ENCODE results near the gene GPC3.

The GPC3 gene

DNA sequence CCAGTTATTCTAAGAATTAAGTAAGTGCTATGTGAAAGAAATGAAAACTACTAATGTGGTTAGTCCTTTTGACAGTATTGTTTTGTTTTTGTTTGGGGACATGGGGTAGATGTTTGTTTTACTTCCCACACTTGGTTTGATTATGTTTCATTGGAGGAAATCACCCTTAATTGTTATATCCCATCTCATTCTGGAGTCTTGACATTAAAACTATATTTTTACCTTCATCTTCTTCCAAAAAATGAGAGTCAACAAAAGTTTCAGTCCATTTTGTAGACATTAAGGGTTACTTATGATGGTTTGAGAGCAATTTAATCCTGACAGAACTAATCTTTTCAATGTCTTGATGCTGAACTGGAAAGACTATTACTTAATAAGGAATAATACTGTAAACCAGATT is 108.7 kb downstream of the GPC3 start:
- H3K27ac ChIP-seq (ENCODE audit: low read depth, low read length, poor library complexity, severe bottlenecking): no peak overlapping the region
- no peaks in the 10 kb centered on the region for H3K27me3 ChIP-seq (ENCODE audit: insufficient read depth, low read length)
- no peak for TF ChIP-seq EZH2 (IDR thresholded peaks at IDR 0.05; ENCODE audit: borderline replicate concordance, low read length)
- TF ChIP-seq, protein P1, sequence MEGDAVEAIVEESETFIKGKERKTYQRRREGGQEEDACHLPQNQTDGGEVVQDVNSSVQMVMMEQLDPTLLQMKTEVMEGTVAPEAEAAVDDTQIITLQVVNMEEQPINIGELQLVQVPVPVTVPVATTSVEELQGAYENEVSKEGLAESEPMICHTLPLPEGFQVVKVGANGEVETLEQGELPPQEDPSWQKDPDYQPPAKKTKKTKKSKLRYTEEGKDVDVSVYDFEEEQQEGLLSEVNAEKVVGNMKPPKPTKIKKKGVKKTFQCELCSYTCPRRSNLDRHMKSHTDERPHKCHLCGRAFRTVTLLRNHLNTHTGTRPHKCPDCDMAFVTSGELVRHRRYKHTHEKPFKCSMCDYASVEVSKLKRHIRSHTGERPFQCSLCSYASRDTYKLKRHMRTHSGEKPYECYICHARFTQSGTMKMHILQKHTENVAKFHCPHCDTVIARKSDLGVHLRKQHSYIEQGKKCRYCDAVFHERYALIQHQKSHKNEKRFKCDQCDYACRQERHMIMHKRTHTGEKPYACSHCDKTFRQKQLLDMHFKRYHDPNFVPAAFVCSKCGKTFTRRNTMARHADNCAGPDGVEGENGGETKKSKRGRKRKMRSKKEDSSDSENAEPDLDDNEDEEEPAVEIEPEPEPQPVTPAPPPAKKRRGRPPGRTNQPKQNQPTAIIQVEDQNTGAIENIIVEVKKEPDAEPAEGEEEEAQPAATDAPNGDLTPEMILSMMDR (IDR thresholded peaks at IDR 0.05; ENCODE audit: low read length): no peak
- H3K79me2 ChIP-seq (ENCODE audit: insufficient read depth, low read length): no peaks in the 10 kb centered on the region
- H3K9me2 ChIP-seq (ENCODE audit: low read depth, low read length): no peaks in the 10 kb centered on the region
- no peaks in the 10 kb centered on the region for H3K36me3 ChIP-seq (ENCODE audit: insufficient read depth, low read length)
- H3K4me3 ChIP-seq (ENCODE audit: low read depth, low read length, poor library complexity, severe bottlenecking): no peak overlapping the region
- H3K4me1 ChIP-seq (ENCODE audit: insufficient read depth, low read length, severe bottlenecking): no peaks in the 10 kb centered on the region
- no peak overlapping the region for H3K4me2 ChIP-seq (ENCODE audit: low read length)
- H3K9ac ChIP-seq (ENCODE audit: low read length): no peak overlapping the region
- H2AFZ ChIP-seq (ENCODE audit: low read length): no peak overlapping the region
- no peaks in the 10 kb centered on the region for H3K9me3 ChIP-seq (ENCODE audit: low read length)
- no peaks in the 10 kb centered on the region for H3F3A ChIP-seq (ENCODE audit: insufficient read depth, low read length)
- no peaks in the 10 kb centered on the region for H4K20me1 ChIP-seq (ENCODE audit: insufficient read depth, low read length)

DNA sequence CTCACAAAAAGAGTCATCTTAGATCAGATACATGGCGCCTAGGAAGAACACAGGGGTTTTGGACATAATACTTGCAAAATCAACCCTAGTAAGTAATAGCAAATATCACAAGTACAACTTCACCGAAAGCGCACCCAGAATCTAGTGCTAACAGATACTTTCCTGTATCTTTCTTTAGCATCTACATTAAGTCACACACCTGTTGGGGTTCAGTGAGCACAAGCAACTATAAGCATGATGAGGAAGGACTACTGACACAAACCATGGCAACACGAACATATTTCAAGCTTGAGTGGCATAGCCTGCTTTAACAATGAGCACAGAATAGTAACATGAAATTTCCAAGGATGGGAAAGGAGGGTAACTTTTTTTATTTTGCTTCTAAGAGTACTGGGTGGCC is 116.1 kb downstream of the GPC3 start:
- Histone ChIP-seq H3K79me2 (ENCODE audit: insufficient read depth, low read length) (no peaks in the 10 kb centered on the region), H3K9ac (ENCODE audit: low read length) (no peak overlapping the region), H3K27me3 (ENCODE audit: insufficient read depth, low read length) (no peaks in the 10 kb centered on the region), H3F3A (ENCODE audit: insufficient read depth, low read length) (no peaks in the 10 kb centered on the region), H3K4me1 (ENCODE audit: insufficient read depth, low read length, severe bottlenecking) (no peaks in the 10 kb centered on the region), H3K4me3 (ENCODE audit: low read depth, low read length, poor library complexity, severe bottlenecking) (no peak overlapping the region), H4K20me1 (ENCODE audit: insufficient read depth, low read length) (no peaks in the 10 kb centered on the region), H3K9me2 (ENCODE audit: low read depth, low read length) (no peaks in the 10 kb centered on the region), H3K27ac (ENCODE audit: low read depth, low read length, poor library complexity, severe bottlenecking) (no peak overlapping the region), H3K9me3 (ENCODE audit: low read length) (no peaks in the 10 kb centered on the region), H2AFZ (ENCODE audit: low read length) (no peak overlapping the region), H3K36me3 (ENCODE audit: insufficient read depth, low read length) (no peaks in the 10 kb centered on the region), H3K4me2 (ENCODE audit: low read length) (no peak overlapping the region)
- TF ChIP-seq, protein P1 (IDR thresholded peaks at IDR 0.05; ENCODE audit: low read length): no peak
- TF ChIP-seq EZH2 (IDR thresholded peaks at IDR 0.05; ENCODE audit: borderline replicate concordance, low read length): no peak

DNA sequence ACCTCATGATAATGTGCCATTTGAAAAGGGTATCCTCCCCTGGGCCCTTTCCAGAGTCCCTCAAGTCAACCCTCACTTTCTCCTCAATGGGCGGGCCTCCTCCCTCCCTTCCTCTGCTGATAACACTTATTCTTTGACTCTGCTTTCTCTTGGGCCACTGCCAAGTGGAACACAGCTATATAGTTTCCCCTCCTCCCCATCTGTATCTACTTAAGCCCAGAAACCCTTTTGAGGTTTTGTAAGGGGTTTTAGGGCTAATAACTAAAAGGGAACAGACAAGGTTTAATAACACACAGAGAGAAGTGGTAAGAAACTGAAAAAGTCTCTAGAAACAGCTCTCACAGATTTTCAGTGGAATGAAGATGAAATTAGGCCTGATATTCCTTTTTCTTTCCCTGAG is 116.7 kb downstream of the GPC3 start:
- H2AFZ ChIP-seq (ENCODE audit: low read length): no peak overlapping the region

More for the DNA sequence above, 116.7 kb downstream of the GPC3 start:
- no peak overlapping the region for H3K27ac ChIP-seq (ENCODE audit: low read depth, low read length, poor library complexity, severe bottlenecking)
- no peaks in the 10 kb centered on the region for H3K9me2 ChIP-seq (ENCODE audit: low read depth, low read length)
- H3K4me2 ChIP-seq (ENCODE audit: low read length): no peak overlapping the region
- H4K20me1 ChIP-seq (ENCODE audit: insufficient read depth, low read length): no peaks in the 10 kb centered on the region
- no peak overlapping the region for H3K4me3 ChIP-seq (ENCODE audit: low read depth, low read length, poor library complexity, severe bottlenecking)
- TF ChIP-seq, protein P1 (IDR thresholded peaks at IDR 0.05; ENCODE audit: low read length): no peak
- no peak for TF ChIP-seq EZH2 (IDR thresholded peaks at IDR 0.05; ENCODE audit: borderline replicate concordance, low read length)
- H3K9me3 ChIP-seq (ENCODE audit: low read length): no peaks in the 10 kb centered on the region
- no peak overlapping the region for H3K9ac ChIP-seq (ENCODE audit: low read length)
- no peaks in the 10 kb centered on the region for H3F3A ChIP-seq (ENCODE audit: insufficient read depth, low read length)
- no peaks in the 10 kb centered on the region for H3K36me3 ChIP-seq (ENCODE audit: insufficient read depth, low read length)
- H3K27me3 ChIP-seq (ENCODE audit: insufficient read depth, low read length): no peaks in the 10 kb centered on the region
- no peaks in the 10 kb centered on the region for H3K79me2 ChIP-seq (ENCODE audit: insufficient read depth, low read length)
- H3K4me1 ChIP-seq (ENCODE audit: insufficient read depth, low read length, severe bottlenecking): no peaks in the 10 kb centered on the region
